PC-3 (cell line): ENCODE measurements around the gene SNAI3. TPM values are rescaled to one million over a fixed set of nuclear protein-coding genes. Genes with fewer than 3 reads are reported as not detected.

ENCODE experiments used
- ATAC-seq: fragments of 200-7000 bp; cut with Tn5 transposase; 2 replicates; pipeline ENCODE4 v1.9.1; 2020; ENCODE audit warnings: mild to moderate bottlenecking, moderate library complexity
- BruUV-seq: library from RNA; stranded (reverse); fragments of 400-500 nt; replicated peaks from 2 replicates; lab custom pipeline; 2021; lab: Mats Ljungman, UMichigan
- CTCF ChIA-PET: fragments of 300-600 bp; sonication (Branson Sonifier 250); formaldehyde crosslinking; loops from one replicate; lab custom pipeline; 2022; ENCODE audit warnings: antibody characterized with exemption; lab: Charles Lee
- POLR2A ChIA-PET: fragments of 300-600 bp; sonication (Branson Sonifier 250); formaldehyde crosslinking; loops from one replicate; lab custom pipeline; 2022; ENCODE audit warnings: antibody characterized with exemption; ENCODE audit not compliant: unreplicated experiment; lab: Charles Lee
- DNase-seq: peaks from one replicate; pipeline ENCODE4 v3.0.0-alpha.2; 2015
- H2AFZ ChIP-seq: fragments of 300-600 bp; sonication (generic); 2 replicates; pipeline ENCODE4 v1.6.0; 2016; ENCODE audit warnings: antibody characterized with exemption, low read length
- H3F3A ChIP-seq: fragments of 300-600 bp; sonication (generic); one replicate; pipeline ENCODE4 v1.6.0; 2017; ENCODE audit warnings: antibody characterized with exemption, low read length, control low read depth, mild to moderate bottlenecking; ENCODE audit not compliant: unreplicated experiment
- H3K27ac ChIP-seq: fragments of 300-600 bp; sonication (generic); 2 replicates; pipeline ENCODE4 v1.5.1; 2016; ENCODE audit warnings: mild to moderate bottlenecking, low read length
- H3K27me3 ChIP-seq: fragments of 300-600 bp; sonication (generic); 2 replicates; pipeline ENCODE4 v1.6.1; 2016; ENCODE audit warnings: low read length, mixed read lengths
- H3K36me3 ChIP-seq: fragments of 300-600 bp; sonication (generic); 2 replicates; pipeline ENCODE4 v1.6.1; 2016; ENCODE audit warnings: low read depth, mixed run types, low read length, mixed read lengths
- H3K4me1 ChIP-seq: fragments of 300-600 bp; sonication (generic); 2 replicates; pipeline ENCODE4 v1.5.1; 2016; ENCODE audit warnings: low read length; ENCODE audit not compliant: insufficient read depth
- H3K4me2 ChIP-seq: fragments of 300-600 bp; sonication (generic); 2 replicates; pipeline ENCODE4 v1.6.0; 2016; ENCODE audit warnings: low read length
- H3K4me3 ChIP-seq: fragments of 300-600 bp; sonication (generic); 2 replicates; pipeline ENCODE4 v1.5.1; 2016; ENCODE audit warnings: mild to moderate bottlenecking, low read length, mixed read lengths
- H3K79me2 ChIP-seq: fragments of 300-600 bp; sonication (generic); 2 replicates; pipeline ENCODE4 v1.6.1; 2017; ENCODE audit warnings: low read length, mixed read lengths
- H3K9ac ChIP-seq: fragments of 300-600 bp; sonication (generic); 2 replicates; pipeline ENCODE4 v1.6.0; 2016; ENCODE audit warnings: mild to moderate bottlenecking, low read length
- H3K9me2 ChIP-seq: fragments of 300-600 bp; sonication (generic); replicated peaks from 2 replicates; pipeline ENCODE4 v1.6.1; 2016; ENCODE audit warnings: mixed run types, low read length, mixed read lengths
- H3K9me3 ChIP-seq: fragments of 300-600 bp; sonication (generic); 2 replicates; pipeline ENCODE4 v1.6.1; 2016; ENCODE audit warnings: low read length, mixed read lengths
- H4K20me1 ChIP-seq: fragments of 300-600 bp; sonication (generic); 2 replicates; pipeline ENCODE4 v1.6.1; 2016; ENCODE audit warnings: low read length, mixed read lengths
- CTCF ChIP-seq: fragments of 300-600 bp; sonication (generic); conservative IDR thresholded peaks from 2 replicates; pipeline ENCODE4 v1.5.1; 2017; ENCODE audit warnings: antibody characterized with exemption, low read depth, mild to moderate bottlenecking, low read length
- EZH2 ChIP-seq: fragments of 300-600 bp; sonication (generic); IDR thresholded peaks from one replicate; pipeline ENCODE4 v1.6.1; 2017; ENCODE audit warnings: antibody characterized with exemption, mild to moderate bottlenecking, low read length; ENCODE audit not compliant: unreplicated experiment
- EZH2phosphoT487 ChIP-seq: fragments of 300-600 bp; sonication (generic); IDR thresholded peaks from 2 replicates; pipeline ENCODE4 v1.6.1; 2018; ENCODE audit warnings: mild to moderate bottlenecking, antibody characterized with exemption, low read length, borderline replicate concordance
- intact Hi-C: fragments of 100-400 bp; cut with micrococcal nuclease; formaldehyde crosslinking; loops from 2 replicates; pipeline ENCODE4 v1.9.0; 2023
- total RNA-seq: library from RNA; depleted of rRNA; stranded (reverse); fragments of >200 nt; gene quantifications from 2 replicates; pipeline ENCODE4 v1.2.3, GENCODE V29; 2014

The SNAI3 gene
- total RNA-seq, 1 experiment from 2014 or later: 0.22 TPM

- H3K4me3 ChIP-seq: no peak overlapping the region
- ChIA-PET POLR2A (no interaction called here), CTCF (no interaction called here)
- H3K9me3 ChIP-seq: no peaks in the 10 kb centered on the region
- H3K27ac ChIP-seq: no peak overlapping the region
- peaks cover 4% of the 10 kb centered on the region for H3K4me1 ChIP-seq
- TF ChIP-seq EZH2: no peak
- TF ChIP-seq CTCF: no peak
- no peak for TF ChIP-seq EZH2phosphoT487
- H2AFZ ChIP-seq: no peak overlapping the region
- DNase-seq: no peak
- intact Hi-C loops: no loop called here
- H3K9ac ChIP-seq: no peak overlapping the region
- ATAC-seq: no peak
- no peaks in the 10 kb centered on the region for H3F3A ChIP-seq
- H4K20me1 ChIP-seq: no peaks in the 10 kb centered on the region
- no TSS peak for BruUV-seq
- no peaks in the 10 kb centered on the region for H3K79me2 ChIP-seq
- no peaks in the 10 kb centered on the region for H3K9me2 ChIP-seq
- no peaks in the 10 kb centered on the region for H3K36me3 ChIP-seq
- H3K4me2 ChIP-seq: no peak overlapping the region
- H3K27me3 ChIP-seq: no peaks in the 10 kb centered on the region
These were observed 9.4 kb upstream of the SNAI3 start for GRCh38 chr16:88695753-88696152.

GRCh38 chr16:88695218-88695617 is 8.9 kb upstream of the SNAI3 start:
- no peaks in the 10 kb centered on the region for H3F3A ChIP-seq
- H3K4me3 ChIP-seq: no peak overlapping the region
- H3K79me2 ChIP-seq: no peaks in the 10 kb centered on the region
- BruUV-seq: no TSS peak
- no peak overlapping the region for H3K9ac ChIP-seq
- no peaks in the 10 kb centered on the region for H4K20me1 ChIP-seq
- no peaks in the 10 kb centered on the region for H3K27me3 ChIP-seq
- no peak for TF ChIP-seq EZH2phosphoT487
- TF ChIP-seq CTCF: no peak
- no peak for TF ChIP-seq EZH2
- ATAC-seq: no peak
- no peaks in the 10 kb centered on the region for H3K9me3 ChIP-seq
- no peak overlapping the region for H3K27ac ChIP-seq
- no peak for DNase-seq
- H3K4me2 ChIP-seq: no peak overlapping the region
- intact Hi-C loops: no loop called here
- CTCF ChIA-PET: no interaction called here
- H2AFZ ChIP-seq: no peak overlapping the region
- H3K4me1 ChIP-seq: no peaks in the 10 kb centered on the region
- no peaks in the 10 kb centered on the region for H3K9me2 ChIP-seq
- POLR2A ChIA-PET: no interaction called here
- H3K36me3 ChIP-seq: no peaks in the 10 kb centered on the region

GRCh38 chr16:88694221-88695087 is 8.1 kb upstream of the SNAI3 start:
- H3K9me2 ChIP-seq: no peaks in the 10 kb centered on the region
- H3K4me3 ChIP-seq: no peak overlapping the region
- H3K27me3 ChIP-seq: no peaks in the 10 kb centered on the region
- H3K4me2 ChIP-seq: no peak overlapping the region
- TF ChIP-seq EZH2 (no peak), CTCF (no peak), EZH2phosphoT487 (no peak)
- POLR2A ChIA-PET: no interaction called here
- no peak for ATAC-seq
- no peaks in the 10 kb centered on the region for H3F3A ChIP-seq
- H3K36me3 ChIP-seq: no peaks in the 10 kb centered on the region
- CTCF ChIA-PET: no interaction called here
- no peak overlapping the region for H3K27ac ChIP-seq
- no peaks in the 10 kb centered on the region for H3K4me1 ChIP-seq
- intact Hi-C loops: no loop called here
- H2AFZ ChIP-seq: no peak overlapping the region
- no TSS peak for BruUV-seq
- no peak for DNase-seq
- H3K79me2 ChIP-seq: no peaks in the 10 kb centered on the region
- H3K9ac ChIP-seq: no peak overlapping the region
- no peaks in the 10 kb centered on the region for H4K20me1 ChIP-seq
- no peaks in the 10 kb centered on the region for H3K9me3 ChIP-seq
